Erythroblast (primary cell): ENCODE measurements around the gene TMEM135.

Experiments used
- DNase-seq, 2 experiments: peaks; one replicate each; lab custom pipeline; 2025; lab: John Stamatoyannopoulos, UW
- GATA1 ChIP-seq: IDR thresholded peaks from 2 replicates; pipeline ENCODE4 v1.6.1; 2011; ENCODE audit warnings: low read depth, mild to moderate bottlenecking, control low read depth, low read length, moderate library complexity
- POLR2A ChIP-seq: IDR thresholded peaks from 2 replicates; pipeline ENCODE4 v1.6.1; 2011; ENCODE audit warnings: mild to moderate bottlenecking, low read length

TMEM135 gene

DNA sequence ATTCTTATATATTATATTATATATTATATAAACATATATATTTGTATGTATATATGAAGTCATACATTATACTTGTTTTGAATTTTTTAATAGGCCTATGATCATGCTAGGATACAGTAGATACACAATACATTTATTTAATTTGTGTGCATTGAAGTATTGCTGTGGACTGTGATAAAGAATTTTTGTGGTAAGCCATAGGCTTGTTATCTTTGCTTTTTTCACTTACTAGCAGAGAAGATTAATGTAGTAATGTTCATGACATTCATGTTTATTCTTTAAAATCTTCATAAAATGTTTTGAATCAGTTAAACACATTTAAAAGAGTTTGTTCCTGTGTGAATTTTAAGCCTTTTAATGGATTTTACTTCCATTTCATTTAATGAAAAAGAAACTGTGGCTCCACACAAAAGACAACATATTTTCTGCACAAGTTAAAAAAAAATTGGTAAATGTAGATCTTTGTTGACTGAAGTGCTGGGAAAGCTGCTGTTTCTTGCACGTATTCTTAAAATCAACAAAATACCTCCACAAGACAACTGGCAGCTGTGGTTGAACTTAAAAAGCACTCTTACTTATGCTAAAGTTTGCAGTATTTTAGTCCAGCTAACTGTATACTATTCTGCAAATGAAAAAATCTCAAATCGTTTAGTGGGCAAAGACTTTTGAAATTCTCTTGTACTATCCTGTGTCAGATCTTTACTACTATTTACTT is 156.2 kb downstream of the TMEM135 start:
- no peak for TF ChIP-seq POLR2A
- peak in 1 of 2 experiments; percentile 23 for DNase-seq

DNA sequence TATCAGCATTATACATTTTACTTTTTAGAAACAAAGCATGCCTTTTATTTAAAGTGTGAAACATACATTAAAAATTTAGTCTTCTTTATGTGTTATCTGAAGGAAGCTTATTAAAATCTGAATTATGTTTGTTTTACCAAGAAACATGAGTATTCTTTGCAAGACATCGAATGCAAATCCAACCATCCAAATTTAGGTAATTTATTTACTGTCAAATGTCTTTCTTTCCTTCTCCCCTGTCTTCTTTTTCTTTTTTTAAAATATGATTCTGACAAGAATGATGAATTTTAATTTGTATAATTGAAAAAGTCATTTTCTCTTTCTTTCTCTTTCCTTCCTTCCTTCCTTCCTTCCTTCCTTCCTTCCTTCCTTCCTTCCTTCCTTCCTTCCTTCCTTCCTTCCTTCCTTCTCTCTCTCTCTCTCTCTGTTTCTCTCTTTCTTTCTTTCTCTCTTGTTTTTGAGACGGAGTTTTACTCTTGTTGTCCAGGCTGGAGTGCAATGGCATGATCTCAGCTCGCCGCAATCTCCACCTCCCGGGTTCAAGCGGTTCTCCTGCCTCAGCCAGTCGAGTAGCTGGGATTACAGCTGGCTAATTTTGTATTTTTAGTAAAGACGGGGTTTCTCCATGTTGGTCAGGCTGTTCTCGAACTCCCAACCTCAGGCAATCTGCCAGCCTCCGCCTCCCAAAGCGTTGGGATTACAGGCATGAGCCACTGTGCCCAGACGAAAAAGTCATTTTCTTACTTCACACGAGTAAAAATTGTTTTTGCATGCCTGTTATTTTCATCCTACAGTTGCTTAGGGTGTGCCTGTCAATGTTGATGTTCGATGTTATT is 157.5 kb downstream of the TMEM135 start:
- DNase-seq = no peak
- TF ChIP-seq POLR2A (no peak), GATA1 (no peak)

DNA sequence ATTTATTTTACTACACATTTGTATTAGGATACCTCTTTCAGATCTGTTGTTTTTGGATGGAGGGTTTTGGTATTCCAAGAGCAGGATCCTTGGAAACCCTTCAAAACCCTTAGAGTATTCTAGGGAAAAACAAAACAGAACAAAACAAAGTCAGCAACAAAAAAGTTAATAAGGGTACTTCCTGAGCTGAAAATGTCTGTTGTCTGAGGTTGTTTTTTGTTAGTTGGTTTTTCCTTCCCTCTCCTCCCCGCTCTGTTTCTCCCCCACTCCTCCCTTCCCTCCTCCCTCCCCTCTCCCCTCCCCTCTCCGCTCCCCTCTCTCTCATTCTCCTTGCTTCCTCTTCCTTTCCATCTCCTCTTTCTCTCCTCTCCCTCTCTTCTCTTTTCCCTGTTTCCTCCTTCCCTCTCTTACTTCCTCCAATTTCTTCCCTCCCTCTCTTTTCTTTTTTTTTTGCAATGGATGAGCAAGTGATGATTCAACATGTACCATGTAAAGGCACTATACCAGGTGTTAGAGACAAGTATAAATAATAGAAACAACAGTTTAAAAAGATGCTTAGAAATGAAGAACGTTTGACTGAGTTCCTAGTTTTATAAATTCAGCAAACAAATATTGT is 160.6 kb downstream of the TMEM135 start:
- DNase-seq = no peak
- TF ChIP-seq GATA1 = no peak
- TF ChIP-seq POLR2A = no peak

DNA sequence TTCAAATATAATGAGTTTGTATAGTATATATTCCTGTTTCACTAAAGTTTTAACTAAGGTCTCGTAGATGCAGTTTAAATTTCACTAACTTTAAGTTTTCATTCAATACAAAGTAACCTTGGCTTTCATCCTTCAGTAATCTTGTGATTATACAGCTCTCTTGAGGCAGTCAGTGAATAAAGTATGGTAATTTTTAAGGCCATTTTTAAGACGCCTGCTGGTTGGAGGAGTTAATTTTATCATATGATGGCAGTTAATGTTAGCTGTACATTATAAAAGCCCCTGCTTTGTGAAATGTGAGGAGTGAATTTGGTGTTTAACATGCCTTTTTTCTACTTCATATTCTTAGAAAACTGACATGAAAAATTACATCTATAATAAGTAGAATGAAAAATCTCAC is 163.6 kb downstream of the TMEM135 start:
- DNase-seq = no peak
- TF ChIP-seq POLR2A = no peak
- TF ChIP-seq GATA1 = no peak

DNA sequence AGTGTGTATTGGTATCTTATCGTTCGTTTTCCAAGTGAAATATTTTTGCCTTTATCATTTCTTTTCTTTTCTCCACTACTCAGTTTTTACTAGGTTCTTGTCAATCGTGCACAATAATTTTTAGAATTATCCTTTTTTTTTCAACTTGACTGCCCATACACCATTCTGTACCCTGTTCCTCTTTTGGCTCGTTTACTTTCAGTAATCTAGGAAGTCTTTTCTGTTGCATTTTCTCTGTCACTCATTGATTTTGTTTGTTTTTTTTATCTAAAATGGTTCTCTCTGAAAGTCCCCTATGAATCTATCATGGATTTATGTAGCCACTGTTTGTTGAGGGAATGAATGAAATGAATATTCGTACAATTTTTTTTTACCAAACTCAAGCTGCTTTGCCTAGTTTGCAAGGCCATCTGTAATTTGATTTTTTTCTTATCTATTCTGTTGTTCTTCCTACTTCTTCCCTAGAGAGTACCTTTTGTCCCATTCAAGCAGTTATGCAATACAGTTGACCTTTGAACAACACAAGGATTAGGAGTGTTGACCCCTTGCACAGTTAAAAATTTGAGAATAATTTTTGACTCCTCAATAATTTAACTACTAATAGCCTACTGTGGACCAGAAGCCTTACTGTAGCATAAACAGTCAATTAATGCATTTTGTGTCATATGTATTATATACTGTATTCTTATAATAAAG is 166.3 kb downstream of the TMEM135 start:
- no peak for DNase-seq
- TF ChIP-seq POLR2A = no peak
- TF ChIP-seq GATA1 = no peak

DNA sequence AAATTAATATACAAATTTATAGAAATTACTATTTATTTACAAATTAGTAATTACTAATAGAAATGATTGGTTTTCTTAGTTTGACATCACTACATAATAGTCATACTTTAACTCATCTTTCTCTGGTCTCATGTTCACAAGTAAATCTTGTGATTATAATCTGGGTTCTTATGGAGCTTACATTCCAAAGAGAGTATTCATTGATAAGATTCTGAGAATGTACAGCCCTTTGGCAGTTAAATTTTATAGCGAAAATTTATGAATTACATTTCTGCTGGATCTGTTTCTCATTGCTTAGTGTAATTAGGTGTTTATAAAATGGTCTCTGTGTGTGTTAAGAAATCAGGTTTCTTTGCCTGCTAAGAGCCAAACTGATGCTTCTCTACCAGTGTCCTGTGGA is 175.2 kb downstream of the TMEM135 start:
- DNase-seq = no peak
- no peak for TF ChIP-seq GATA1
- TF ChIP-seq POLR2A = no peak

DNA sequence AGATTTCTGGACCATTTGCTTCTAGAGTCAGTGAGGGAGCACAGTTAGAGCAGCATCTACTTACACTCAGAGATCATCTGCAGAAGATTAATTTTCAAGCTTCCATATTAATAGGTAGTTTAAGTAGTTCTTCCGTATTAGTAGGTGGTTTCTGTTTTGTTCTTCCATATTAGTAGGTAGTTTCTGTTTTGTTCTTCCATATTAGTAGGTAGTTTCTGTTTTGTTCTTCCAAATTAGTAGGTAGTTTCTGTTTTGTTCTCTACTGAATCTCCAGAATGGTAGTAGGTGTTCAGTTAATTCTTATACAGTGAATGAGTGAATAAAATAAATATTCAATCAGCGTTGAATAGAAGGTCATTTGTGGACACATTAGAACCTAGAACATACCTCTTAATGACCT is 175.7 kb downstream of the TMEM135 start:
- TF ChIP-seq GATA1 = no peak
- TF ChIP-seq POLR2A = no peak
- no peak for DNase-seq

DNA sequence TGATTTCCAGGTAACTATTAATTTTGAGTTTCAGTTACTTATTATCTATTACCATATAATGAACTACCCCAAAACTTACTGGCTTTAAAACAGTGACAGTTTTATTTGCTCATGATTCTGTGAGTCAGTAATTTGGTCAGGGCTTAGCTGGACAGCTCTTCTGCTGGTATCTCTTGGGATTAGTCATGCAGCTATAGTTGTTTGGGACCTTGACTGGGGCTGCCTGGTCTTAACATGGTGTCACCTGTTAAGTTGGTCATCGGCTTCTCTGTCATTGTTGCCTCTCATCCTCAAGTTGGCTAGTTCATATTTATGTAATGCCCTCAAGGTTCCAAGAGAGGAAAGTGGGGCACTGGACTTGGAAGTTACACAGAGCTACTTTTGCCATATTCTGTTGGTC is 177.5 kb downstream of the TMEM135 start:
- TF ChIP-seq POLR2A (no peak), GATA1 (no peak)
- DNase-seq = no peak

DNA sequence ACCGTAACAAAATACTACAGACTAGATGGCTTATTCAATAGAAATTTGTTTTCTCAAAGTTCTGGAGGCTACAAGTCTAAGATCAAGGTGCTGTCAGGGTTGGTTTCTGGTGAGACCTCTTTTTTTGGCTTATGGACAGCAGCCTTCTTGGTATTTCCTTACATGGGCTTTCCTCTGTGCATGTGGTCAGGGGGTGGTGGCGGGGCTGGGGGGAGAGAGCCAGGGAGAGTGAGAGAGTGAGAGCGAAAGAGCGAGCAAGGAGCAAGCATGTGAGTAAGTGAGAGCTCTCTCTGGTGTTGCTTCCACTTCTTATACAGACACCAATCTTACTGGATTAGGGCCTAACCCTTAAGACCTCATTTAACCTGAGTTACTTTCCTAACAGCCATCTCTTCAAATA is 181.5 kb downstream of the TMEM135 start:
- no peak for TF ChIP-seq POLR2A
- no peak for TF ChIP-seq GATA1
- no peak for DNase-seq

DNA sequence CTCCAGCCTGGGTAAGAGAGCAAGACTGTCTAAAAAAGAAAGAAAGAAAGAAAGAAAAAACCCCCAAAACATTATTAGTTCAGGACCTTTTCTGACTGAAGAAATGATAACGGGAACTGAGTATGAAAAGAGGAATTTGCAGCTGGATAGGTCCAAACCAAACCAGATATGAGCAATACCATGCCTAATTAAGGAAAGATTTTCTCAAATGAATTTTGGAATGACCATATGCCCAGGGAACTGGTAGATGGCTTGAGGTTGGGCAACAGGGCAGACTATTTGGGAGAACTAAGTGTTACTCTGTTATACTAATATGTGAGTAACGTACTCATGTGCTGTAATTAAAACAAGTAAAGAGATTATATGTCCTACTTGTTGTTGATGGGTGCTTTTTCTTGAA is 186.1 kb downstream of the TMEM135 start:
- no peak for DNase-seq
- TF ChIP-seq POLR2A = no peak
- TF ChIP-seq GATA1 = no peak

DNA sequence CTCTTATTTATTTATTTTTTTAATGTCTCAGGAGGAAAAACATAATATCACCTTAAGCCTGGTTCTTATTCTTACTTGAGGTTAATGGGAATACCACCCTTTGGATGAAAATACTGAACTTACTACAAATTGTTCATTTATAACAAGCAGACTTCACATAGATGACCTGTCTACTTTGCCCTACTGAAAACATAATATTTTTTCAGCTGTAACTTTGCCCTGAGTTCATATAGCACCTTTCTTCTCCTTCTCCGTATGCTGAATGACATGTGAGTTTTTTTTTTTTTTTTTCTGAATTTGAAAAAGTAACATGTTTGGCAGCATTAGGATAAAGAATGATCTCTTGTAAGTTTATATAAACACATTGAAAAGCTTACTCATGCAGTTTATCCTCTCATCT is 186.8 kb downstream of the TMEM135 start:
- DNase-seq = no peak
- no peak for TF ChIP-seq GATA1
- TF ChIP-seq POLR2A = no peak

DNA sequence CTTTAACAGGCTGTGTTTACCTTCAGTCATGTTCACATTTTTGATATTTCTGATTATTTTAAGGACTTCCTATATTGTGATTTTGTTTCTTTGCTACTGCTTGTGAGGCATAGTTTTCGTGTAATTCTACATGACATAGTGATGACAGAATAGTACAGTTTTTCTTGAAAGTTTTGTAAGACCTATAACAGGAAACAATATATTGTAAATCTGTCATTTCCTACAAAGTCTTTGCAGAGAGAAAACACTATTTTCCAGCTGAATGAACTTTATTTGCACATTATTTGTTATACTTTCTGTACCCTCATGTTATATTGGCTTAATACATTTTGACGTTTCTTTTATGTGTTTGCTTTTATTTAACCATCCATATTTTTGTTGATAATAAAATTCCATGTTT is 191.1 kb downstream of the TMEM135 start:
- TF ChIP-seq POLR2A (no peak), GATA1 (no peak)
- no peak for DNase-seq

DNA sequence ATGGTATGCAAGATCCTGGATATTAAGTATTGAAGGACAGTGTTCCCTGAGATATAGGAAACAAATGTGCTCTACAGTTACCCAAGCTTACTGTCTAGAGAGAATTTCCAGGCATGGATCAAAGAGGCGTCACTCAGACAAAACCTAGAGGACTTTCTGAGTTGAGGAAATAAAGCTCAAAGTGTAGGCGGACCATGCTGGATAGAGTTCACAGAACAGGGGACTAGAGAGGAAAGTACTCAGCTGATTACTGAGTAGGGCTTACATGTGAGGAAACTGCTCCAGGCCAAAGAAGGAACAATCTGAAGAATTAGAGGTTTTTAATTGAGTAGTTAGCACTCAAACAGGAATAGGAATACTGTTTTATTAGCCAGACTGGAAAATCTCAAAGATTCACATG is 193.3 kb downstream of the TMEM135 start:
- DNase-seq = no peak
- TF ChIP-seq GATA1 (no peak), POLR2A (no peak)
